ENCODE measurements around the gene ZNF217.
"Not testable (repeated sequence)": the region's sequence is repeated elsewhere in the genome, so short reads cannot be mapped to it uniquely, and the experiment has no call there.

The ZNF217 gene

DNA sequence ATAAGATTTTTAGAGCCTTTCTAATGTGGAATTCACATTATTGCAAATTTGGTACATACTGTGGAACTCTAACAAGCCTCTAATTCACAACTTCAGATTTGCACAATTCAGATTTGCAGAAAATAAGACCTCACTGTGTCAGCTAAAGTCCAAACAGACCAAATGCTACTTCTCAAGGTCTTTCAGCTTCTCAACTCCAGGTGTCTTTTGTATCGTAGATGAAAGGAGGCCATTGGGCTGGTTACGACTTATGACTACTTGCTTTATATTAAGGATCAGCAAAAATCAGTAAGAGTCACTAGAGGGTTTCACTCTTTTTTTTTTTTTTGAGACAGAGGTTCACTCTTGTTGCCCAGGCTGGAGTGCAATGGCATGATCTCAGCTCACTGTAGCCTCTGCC, 37.8 kb downstream of the ZNF217 start:
- WGBS, 2 donors (ENCODE audit: extremely low coverage in 2 of 2, insufficient read length in 2 of 2, insufficient replicate concordance in 1 of 2): no CpG with 5 or more reads among the region's 2 CpGs
- H2BK5ac ChIP-seq (ENCODE audit: low read length): no peak overlapping the region
- H3K36me3 ChIP-seq (replicated peaks in 1 of 2; ENCODE audit: control insufficient read depth in 2 of 2, insufficient read depth in 2 of 2, low read length in 2 of 2): no peaks in the 10 kb centered on the region
- H3K23ac ChIP-seq (ENCODE audit: low read depth, low read length, poor library complexity): no peak overlapping the region
- no peak overlapping the region for H2BK15ac ChIP-seq (ENCODE audit: low read length)
- no peak overlapping the region for H2AK5ac ChIP-seq (ENCODE audit: low read depth, low read length)
- H3K9ac ChIP-seq (ENCODE audit: low read depth, low read length, poor library complexity): no peak overlapping the region
- H3K4me2 ChIP-seq (ENCODE audit: insufficient read depth, low read length, poor library complexity, severe bottlenecking): no peak overlapping the region
- H3K4ac ChIP-seq (ENCODE audit: low read length): no peak overlapping the region
- no peak overlapping the region for H2BK120ac ChIP-seq (ENCODE audit: low read depth, low read length)
- H3K4me3 ChIP-seq (ENCODE audit: low read length in 2 of 2): no peak overlapping the region
- no peak overlapping the region for H4K8ac ChIP-seq (ENCODE audit: low read depth, low read length)
- no peak overlapping the region for H4K91ac ChIP-seq (ENCODE audit: low read depth, low read length, poor library complexity)
- H3K9me3 ChIP-seq (replicated peaks in 1 of 2; ENCODE audit: control insufficient read depth in 2 of 2, insufficient read depth in 1 of 2, low read depth in 1 of 2, low read length in 2 of 2): no peaks in the 10 kb centered on the region
- H3K18ac ChIP-seq (ENCODE audit: low read length): no peak overlapping the region
- no peak overlapping the region for H3K27ac ChIP-seq (replicated peaks; ENCODE audit: low read length)
- H3K27me3 ChIP-seq (ENCODE audit: control insufficient read depth in 3 of 3, insufficient read depth in 3 of 3, low read depth in 1 of 3, low read length in 3 of 3): no peaks in the 10 kb centered on the region
- H2AFZ ChIP-seq (ENCODE audit: low read length): no peak overlapping the region
- H3K79me1 ChIP-seq (ENCODE audit: low read depth, low read length): no peaks in the 10 kb centered on the region
- H3K4me1 ChIP-seq (ENCODE audit: control insufficient read depth in 2 of 2, insufficient read depth in 1 of 2, low read depth in 1 of 2, low read length in 2 of 2): no peaks in the 10 kb centered on the region
- no peak overlapping the region for H2BK12ac ChIP-seq (ENCODE audit: low read length)
- H3K14ac ChIP-seq (ENCODE audit: low read length): no peak overlapping the region
- no peak for DNase-seq (ENCODE audit: low spot score)

DNA sequence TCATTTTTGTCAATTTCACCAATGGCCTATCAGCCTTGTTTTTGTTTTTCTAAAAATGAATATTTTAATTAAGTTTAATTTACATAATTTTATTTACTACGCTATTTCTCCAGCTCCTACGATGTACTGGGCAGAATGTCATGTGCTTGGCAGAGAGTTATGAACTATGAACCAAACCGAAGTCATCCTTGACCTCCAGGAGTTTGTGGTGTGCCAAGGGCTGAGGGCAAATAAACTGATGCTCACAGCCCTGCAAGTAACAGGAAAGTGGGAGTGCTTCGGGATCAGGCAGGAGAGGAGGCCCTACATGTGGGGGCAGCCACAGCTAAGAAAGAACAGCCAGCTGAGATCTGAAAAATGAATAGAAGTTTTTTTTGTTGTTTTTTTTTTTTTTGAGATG, 38.6 kb downstream of the ZNF217 start:
- Histone ChIP-seq H2BK120ac (ENCODE audit: low read depth, low read length) (no peak overlapping the region), H4K91ac (ENCODE audit: low read depth, low read length, poor library complexity) (no peak overlapping the region), H3K27me3 (ENCODE audit: control insufficient read depth in 3 of 3, insufficient read depth in 3 of 3, low read depth in 1 of 3, low read length in 3 of 3) (no peaks in the 10 kb centered on the region), H3K79me1 (ENCODE audit: low read depth, low read length) (no peaks in the 10 kb centered on the region), H2AK5ac (ENCODE audit: low read depth, low read length) (no peak overlapping the region), H3K18ac (ENCODE audit: low read length) (no peak overlapping the region), H4K8ac (ENCODE audit: low read depth, low read length) (no peak overlapping the region), H3K27ac (replicated peaks; ENCODE audit: low read length) (no peak overlapping the region), H3K36me3 (replicated peaks in 1 of 2; ENCODE audit: control insufficient read depth in 2 of 2, insufficient read depth in 2 of 2, low read length in 2 of 2) (no peaks in the 10 kb centered on the region), H3K4me3 (ENCODE audit: low read length in 2 of 2) (no peak overlapping the region), H2AFZ (ENCODE audit: low read length) (no peak overlapping the region), H2BK5ac (ENCODE audit: low read length) (no peak overlapping the region), H3K9ac (ENCODE audit: low read depth, low read length, poor library complexity) (no peak overlapping the region), H2BK12ac (ENCODE audit: low read length) (no peak overlapping the region), H3K4me2 (ENCODE audit: insufficient read depth, low read length, poor library complexity, severe bottlenecking) (no peak overlapping the region), H3K14ac (ENCODE audit: low read length) (no peak overlapping the region), H2BK15ac (ENCODE audit: low read length) (no peak overlapping the region), H3K9me3 (replicated peaks in 1 of 2; ENCODE audit: control insufficient read depth in 2 of 2, insufficient read depth in 1 of 2, low read depth in 1 of 2, low read length in 2 of 2) (peaks cover 0 to 1% of the 10 kb centered on the region in 2 donors), H3K4ac (ENCODE audit: low read length) (no peak overlapping the region), H3K23ac (ENCODE audit: low read depth, low read length, poor library complexity) (no peak overlapping the region), H3K4me1 (ENCODE audit: control insufficient read depth in 2 of 2, insufficient read depth in 1 of 2, low read depth in 1 of 2, low read length in 2 of 2) (no peaks in the 10 kb centered on the region)
- no CpG with 5 or more reads among the region's 4 CpGs for WGBS, 2 donors (ENCODE audit: extremely low coverage in 2 of 2, insufficient read length in 2 of 2, insufficient replicate concordance in 1 of 2)
- DNase-seq (ENCODE audit: low spot score): no peak

DNA sequence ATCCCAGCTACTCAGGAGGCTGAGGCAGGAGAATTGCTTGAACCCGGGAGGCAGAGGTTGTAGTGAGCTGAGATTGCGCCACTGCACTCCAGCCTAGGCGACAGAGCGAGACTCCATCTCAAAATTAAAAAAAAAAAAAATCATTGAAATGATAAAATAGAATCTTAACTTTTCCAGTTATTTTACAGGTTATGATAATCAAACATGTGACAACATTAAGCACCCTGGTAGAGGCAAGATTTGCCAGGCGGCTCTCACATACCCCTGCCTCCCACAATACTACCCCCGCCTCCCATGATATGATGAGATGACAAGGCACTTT, 41.1 kb downstream of the ZNF217 start:
- H2AFZ ChIP-seq (ENCODE audit: low read length); H3K79me1 ChIP-seq (ENCODE audit: low read depth, low read length); H3K18ac ChIP-seq (ENCODE audit: low read length); H2AK5ac ChIP-seq (ENCODE audit: low read depth, low read length); H3K9me3 ChIP-seq (replicated peaks in 1 of 2; ENCODE audit: control insufficient read depth in 2 of 2, insufficient read depth in 1 of 2, low read depth in 1 of 2, low read length in 2 of 2); H4K91ac ChIP-seq (ENCODE audit: low read depth, low read length, poor library complexity); H3K27ac ChIP-seq (replicated peaks; ENCODE audit: low read length); H2BK120ac ChIP-seq (ENCODE audit: low read depth, low read length); H3K14ac ChIP-seq (ENCODE audit: low read length); H4K8ac ChIP-seq (ENCODE audit: low read depth, low read length); H2BK12ac ChIP-seq (ENCODE audit: low read length); H3K23ac ChIP-seq (ENCODE audit: low read depth, low read length, poor library complexity); H3K4me1 ChIP-seq (ENCODE audit: control insufficient read depth in 2 of 2, insufficient read depth in 1 of 2, low read depth in 1 of 2, low read length in 2 of 2); DNase-seq (ENCODE audit: low spot score); H3K36me3 ChIP-seq (replicated peaks in 1 of 2; ENCODE audit: control insufficient read depth in 2 of 2, insufficient read depth in 2 of 2, low read length in 2 of 2); H3K27me3 ChIP-seq (ENCODE audit: control insufficient read depth in 3 of 3, insufficient read depth in 3 of 3, low read depth in 1 of 3, low read length in 3 of 3); H3K4me3 ChIP-seq (ENCODE audit: low read length in 2 of 2); H2BK15ac ChIP-seq (ENCODE audit: low read length); H3K4ac ChIP-seq (ENCODE audit: low read length); H3K9ac ChIP-seq (ENCODE audit: low read depth, low read length, poor library complexity); H2BK5ac ChIP-seq (ENCODE audit: low read length); H3K4me2 ChIP-seq (ENCODE audit: insufficient read depth, low read length, poor library complexity, severe bottlenecking): not testable (repeated sequence)
- no CpG with 5 or more reads among the region's 6 CpGs for WGBS, 2 donors (ENCODE audit: extremely low coverage in 2 of 2, insufficient read length in 2 of 2, insufficient replicate concordance in 1 of 2)

DNA sequence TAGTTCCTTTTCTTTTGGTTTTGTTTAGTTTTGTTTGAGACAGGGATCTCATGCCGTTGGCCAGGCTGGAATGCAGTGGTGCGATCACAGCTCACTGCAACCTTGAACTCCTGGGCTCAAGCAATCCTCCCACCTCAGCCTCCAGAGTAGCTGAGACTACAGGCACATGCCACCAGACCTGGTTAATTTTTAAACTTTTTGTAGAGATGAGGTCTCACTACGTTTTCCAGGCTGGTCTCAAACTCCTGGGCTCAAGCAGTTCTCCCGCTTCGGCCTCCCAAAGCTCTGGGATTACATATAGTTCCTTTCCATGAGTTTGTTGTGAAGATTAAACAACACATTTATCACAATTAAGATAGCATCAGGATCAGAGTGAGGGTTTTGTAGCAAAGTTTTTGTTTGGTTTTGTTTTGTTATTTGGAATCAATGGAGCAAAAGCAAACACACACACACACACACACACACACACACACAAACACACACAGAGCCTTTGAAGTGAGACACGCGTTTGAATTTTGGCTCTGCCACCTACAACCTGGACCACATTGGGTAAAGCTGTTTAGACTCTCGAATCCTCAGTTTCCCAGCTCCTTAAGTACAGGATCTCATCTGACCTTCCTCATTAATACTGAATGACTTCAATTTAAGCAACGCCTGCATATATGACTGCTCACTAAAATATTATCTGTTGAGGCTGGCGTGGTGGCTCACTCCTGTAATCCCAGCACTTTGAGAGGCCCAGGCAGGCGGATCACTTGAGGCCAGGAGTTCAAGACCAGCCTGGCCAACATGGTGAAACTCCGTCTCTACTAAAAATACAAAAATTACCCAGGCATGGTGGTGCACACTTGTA, 41.7 kb downstream of the ZNF217 start:
- not testable (repeated sequence) for H3K4me2 ChIP-seq (ENCODE audit: insufficient read depth, low read length, poor library complexity, severe bottlenecking); H3K18ac ChIP-seq (ENCODE audit: low read length); H3K36me3 ChIP-seq (replicated peaks in 1 of 2; ENCODE audit: control insufficient read depth in 2 of 2, insufficient read depth in 2 of 2, low read length in 2 of 2); H4K8ac ChIP-seq (ENCODE audit: low read depth, low read length); H2BK12ac ChIP-seq (ENCODE audit: low read length); H3K14ac ChIP-seq (ENCODE audit: low read length); H2BK15ac ChIP-seq (ENCODE audit: low read length); H3K27me3 ChIP-seq (ENCODE audit: control insufficient read depth in 3 of 3, insufficient read depth in 3 of 3, low read depth in 1 of 3, low read length in 3 of 3); H3K4me3 ChIP-seq (ENCODE audit: low read length in 2 of 2); H3K27ac ChIP-seq (replicated peaks; ENCODE audit: low read length); H4K91ac ChIP-seq (ENCODE audit: low read depth, low read length, poor library complexity); H3K23ac ChIP-seq (ENCODE audit: low read depth, low read length, poor library complexity); H2BK5ac ChIP-seq (ENCODE audit: low read length); H3K9me3 ChIP-seq (replicated peaks in 1 of 2; ENCODE audit: control insufficient read depth in 2 of 2, insufficient read depth in 1 of 2, low read depth in 1 of 2, low read length in 2 of 2); H2BK120ac ChIP-seq (ENCODE audit: low read depth, low read length); H3K4me1 ChIP-seq (ENCODE audit: control insufficient read depth in 2 of 2, insufficient read depth in 1 of 2, low read depth in 1 of 2, low read length in 2 of 2); H3K9ac ChIP-seq (ENCODE audit: low read depth, low read length, poor library complexity); H2AK5ac ChIP-seq (ENCODE audit: low read depth, low read length); DNase-seq (ENCODE audit: low spot score); H3K4ac ChIP-seq (ENCODE audit: low read length); H2AFZ ChIP-seq (ENCODE audit: low read length); H3K79me1 ChIP-seq (ENCODE audit: low read depth, low read length)
- no CpG with 5 or more reads among the region's 12 CpGs for WGBS, 2 donors (ENCODE audit: extremely low coverage in 2 of 2, insufficient read length in 2 of 2, insufficient replicate concordance in 1 of 2)
